Esophagus muscularis mucosa (tissue), 4 donors: ENCODE data around the gene TMCO4. TPM values are rescaled to one million over a fixed set of nuclear protein-coding genes. Genes with fewer than 3 reads are reported as not detected.
"Not testable (repeated sequence)": the region's sequence is repeated elsewhere in the genome, so short reads cannot be mapped to it uniquely, and the experiment has no call there.

ENCODE experiments used
- DNase-seq: peaks from one replicate; pipeline ENCODE4 v3.0.0-alpha.2; 2017; ENCODE audit errors: extremely low spot score
- H3K27ac ChIP-seq, 4 donors: fragments of 200-600 bp; sonication (generic); replicated peaks in 1 of 4; 1 replicate in 3 of 4; 2 replicates in 1 of 4; pipeline ENCODE4 v1.5.1; 2016 to 2019; ENCODE audit warnings: mild to moderate bottlenecking in 1 of 4
- H3K27me3 ChIP-seq, 4 donors: fragments of 200-600 bp; sonication (generic); one replicate each; pipeline versions ENCODE4 v1.5.1 to v1.6.0; 2016 to 2019
- H3K36me3 ChIP-seq, 4 donors: fragments of 200-600 bp; sonication (generic); one replicate each; pipeline ENCODE4 v1.5.1; 2016 to 2019
- H3K4me1 ChIP-seq, 4 donors: fragments of 200-600 bp; sonication (generic); one replicate each; pipeline ENCODE4 v1.5.1; 2016 to 2019
- H3K4me3 ChIP-seq, 4 donors: fragments of 200-600 bp; sonication (generic); 1 replicate in 2 of 4; 2 replicates in 2 of 4; pipeline ENCODE4 v1.5.1; 2016 to 2019; ENCODE audit warnings: mild to moderate bottlenecking in 4 of 4, moderate library complexity in 1 of 4
- H3K9me3 ChIP-seq, 4 donors: fragments of 200-600 bp; sonication (generic); 1 replicate in 3 of 4; 2 replicates in 1 of 4; pipeline ENCODE4 v1.5.1; 2016 to 2019
- EP300 ChIP-seq: sonication (generic); formaldehyde crosslinking; IDR thresholded peaks from one replicate; pipeline ENCODE4 v1.6.1; 2017; ENCODE audit warnings: antibody characterized with exemption
- POLR2A ChIP-seq: fragments of 450-650 bp; IDR thresholded peaks from one replicate; pipeline ENCODE4 v1.6.1; 2017; ENCODE audit warnings: antibody characterized with exemption, moderate library complexity, mild to moderate bottlenecking, low read depth
- POLR2AphosphoS5 ChIP-seq, 2 donors: sonication (generic); formaldehyde crosslinking; IDR thresholded peaks; one replicate each; pipeline ENCODE4 v1.6.1; 2017; ENCODE audit warnings: antibody characterized with exemption in 2 of 2
- WGBS: methylation state at CpG from one replicate; pipeline ENCODE4 v1.1.5; 2018; 5-methylcytosine and 5-hydroxymethylcytosine counted together
- intact Hi-C: fragments of 100-400 bp; cut with DNase I; formaldehyde crosslinking; loops from one replicate; pipeline ENCODE4 v1.15.1; 2023
- total RNA-seq, 4 donors: library from RNA; depleted of rRNA; stranded (reverse); fragments of >200 nt; gene quantifications; one replicate each; pipeline versions ENCODE4 v1.1.0 to v1.2.1, GENCODE V29; 2016
- TF ChIP-seq, protein P1 (sequence below), 3 experiments: fragments of 200-600 bp in 2 of 3; fragments of 450-650 bp in 1 of 3; sonication (generic) in 2 of 3; IDR thresholded peaks; one replicate each; pipeline ENCODE4 v1.5.1; 2017 to 2019; ENCODE audit warnings: antibody characterized with exemption in 3 of 3, mild to moderate bottlenecking in 2 of 3, moderate library complexity in 1 of 3

The TMCO4 gene
- total RNA-seq, 4 donors from 2014 or later: 20.8 to 34.4 (median 25.8) TPM

DNA sequence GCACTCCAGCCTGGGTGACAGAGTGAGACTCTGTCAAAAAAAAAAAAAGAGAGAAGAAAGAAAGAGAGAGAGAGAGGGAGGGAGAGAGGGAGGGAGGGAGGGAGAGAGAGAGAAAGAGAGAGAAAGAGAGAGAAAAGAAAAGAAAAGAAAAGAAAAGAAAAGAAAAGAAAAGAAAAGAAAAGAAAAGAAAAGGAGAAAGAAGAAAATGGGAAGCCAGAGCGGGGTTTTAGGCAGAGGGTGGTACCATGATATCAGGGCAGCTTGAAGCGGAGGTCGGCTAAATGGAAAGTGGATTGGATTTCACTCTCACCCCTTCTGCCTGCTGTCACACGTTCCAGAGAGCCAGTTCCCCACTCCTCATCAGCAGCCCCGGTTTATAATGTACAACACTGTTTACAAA lies 1.9 kb downstream of the TMCO4 start:
- Histone ChIP-seq H3K4me3 (no peak overlapping the region), H3K27me3 (no peaks in the 10 kb centered on the region), H3K36me3 (peaks cover 7 to 27% (median 10%) of the 10 kb centered on the region in 4 donors), H3K4me1 (peaks cover 10 to 32% (median 23%) of the 10 kb centered on the region in 4 donors), H3K27ac (peak overlapping the region in 3 of 4 donors; percentile 83 to 87 (median 86)), H3K9me3 (no peaks in the 10 kb centered on the region)
- intact Hi-C loops: no loop called here
- 83% methylated on average over 5 of the region's 5 CpGs for WGBS
- TF ChIP-seq POLR2AphosphoS5 (IDR thresholded peaks at IDR 0.05) (no peak), POLR2A (no peak), EP300 (no peak)
- TF ChIP-seq, protein P1, sequence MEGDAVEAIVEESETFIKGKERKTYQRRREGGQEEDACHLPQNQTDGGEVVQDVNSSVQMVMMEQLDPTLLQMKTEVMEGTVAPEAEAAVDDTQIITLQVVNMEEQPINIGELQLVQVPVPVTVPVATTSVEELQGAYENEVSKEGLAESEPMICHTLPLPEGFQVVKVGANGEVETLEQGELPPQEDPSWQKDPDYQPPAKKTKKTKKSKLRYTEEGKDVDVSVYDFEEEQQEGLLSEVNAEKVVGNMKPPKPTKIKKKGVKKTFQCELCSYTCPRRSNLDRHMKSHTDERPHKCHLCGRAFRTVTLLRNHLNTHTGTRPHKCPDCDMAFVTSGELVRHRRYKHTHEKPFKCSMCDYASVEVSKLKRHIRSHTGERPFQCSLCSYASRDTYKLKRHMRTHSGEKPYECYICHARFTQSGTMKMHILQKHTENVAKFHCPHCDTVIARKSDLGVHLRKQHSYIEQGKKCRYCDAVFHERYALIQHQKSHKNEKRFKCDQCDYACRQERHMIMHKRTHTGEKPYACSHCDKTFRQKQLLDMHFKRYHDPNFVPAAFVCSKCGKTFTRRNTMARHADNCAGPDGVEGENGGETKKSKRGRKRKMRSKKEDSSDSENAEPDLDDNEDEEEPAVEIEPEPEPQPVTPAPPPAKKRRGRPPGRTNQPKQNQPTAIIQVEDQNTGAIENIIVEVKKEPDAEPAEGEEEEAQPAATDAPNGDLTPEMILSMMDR (IDR thresholded peaks at IDR 0.05): no peak
- DNase-seq: no peak

DNA sequence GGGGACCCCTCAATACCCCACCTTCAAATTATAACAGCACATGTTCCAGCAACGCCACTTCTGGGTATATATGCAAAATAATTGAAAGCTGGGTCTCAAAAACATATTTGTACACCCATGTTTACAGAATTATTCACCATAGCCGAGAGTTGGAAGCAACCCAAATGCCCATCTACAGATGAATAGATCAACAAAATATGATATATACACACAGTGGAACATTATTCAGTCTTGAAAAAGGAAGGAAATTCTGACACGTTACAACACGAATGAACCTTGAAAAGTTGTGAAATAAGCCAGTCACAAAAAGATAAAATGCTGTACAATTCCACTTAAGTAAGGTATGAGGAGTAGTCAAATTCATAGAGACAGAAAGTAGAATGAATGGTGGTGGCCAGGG lies 5.1 kb downstream of the TMCO4 start:
- Histone ChIP-seq H3K27me3 (no peaks in the 10 kb centered on the region), H3K36me3 (peaks cover 10 to 47% (median 17%) of the 10 kb centered on the region in 4 donors), H3K9me3 (no peaks in the 10 kb centered on the region), H3K27ac (no peak overlapping the region), H3K4me3 (no peak overlapping the region), H3K4me1 (peaks cover 5 to 21% (median 16%) of the 10 kb centered on the region in 4 donors)
- WGBS: 88% methylated on average over 4 of the region's 4 CpGs
- TF ChIP-seq POLR2A (no peak), POLR2AphosphoS5 (IDR thresholded peaks at IDR 0.05) (no peak), EP300 (no peak)
- TF ChIP-seq, protein P1 (IDR thresholded peaks at IDR 0.05): no peak
- intact Hi-C loops: no loop called here
- no peak for DNase-seq

DNA sequence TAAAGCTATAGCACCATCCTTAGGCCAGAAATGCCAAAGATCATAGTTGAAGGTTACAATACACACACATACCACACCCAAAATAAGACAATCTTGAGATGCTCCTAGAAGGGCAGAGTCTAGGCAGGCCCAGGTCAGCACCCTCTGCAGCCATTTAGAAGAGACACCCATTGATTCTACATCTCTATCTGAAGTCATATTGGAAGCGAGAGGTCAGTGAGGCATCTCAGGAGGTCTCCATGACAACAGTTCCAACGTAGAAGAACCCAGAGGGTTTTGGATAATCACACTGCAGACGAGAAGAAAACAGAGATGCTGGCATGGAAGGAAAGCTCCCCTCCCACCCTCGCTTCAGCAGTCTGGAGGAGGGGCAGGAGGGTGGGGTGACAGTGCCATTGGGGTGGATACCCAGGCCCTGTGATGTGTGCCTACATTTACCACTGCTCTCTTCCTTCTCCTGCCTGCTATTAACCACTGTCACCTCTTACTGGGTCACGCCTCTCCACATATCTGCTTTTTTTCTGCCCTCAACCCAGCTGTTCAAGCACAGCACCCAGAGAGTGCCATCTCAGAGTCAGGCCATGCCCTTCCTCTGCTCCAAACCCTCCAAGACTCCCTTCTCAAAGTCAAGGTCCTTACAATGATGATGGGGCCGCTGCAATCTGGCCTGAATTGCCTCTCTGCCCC lies 6.2 kb downstream of the TMCO4 start:
- intact Hi-C loops: no loop called here
- H3K36me3 ChIP-seq: peaks cover 10 to 58% (median 17%) of the 10 kb centered on the region in 4 donors

DNA sequence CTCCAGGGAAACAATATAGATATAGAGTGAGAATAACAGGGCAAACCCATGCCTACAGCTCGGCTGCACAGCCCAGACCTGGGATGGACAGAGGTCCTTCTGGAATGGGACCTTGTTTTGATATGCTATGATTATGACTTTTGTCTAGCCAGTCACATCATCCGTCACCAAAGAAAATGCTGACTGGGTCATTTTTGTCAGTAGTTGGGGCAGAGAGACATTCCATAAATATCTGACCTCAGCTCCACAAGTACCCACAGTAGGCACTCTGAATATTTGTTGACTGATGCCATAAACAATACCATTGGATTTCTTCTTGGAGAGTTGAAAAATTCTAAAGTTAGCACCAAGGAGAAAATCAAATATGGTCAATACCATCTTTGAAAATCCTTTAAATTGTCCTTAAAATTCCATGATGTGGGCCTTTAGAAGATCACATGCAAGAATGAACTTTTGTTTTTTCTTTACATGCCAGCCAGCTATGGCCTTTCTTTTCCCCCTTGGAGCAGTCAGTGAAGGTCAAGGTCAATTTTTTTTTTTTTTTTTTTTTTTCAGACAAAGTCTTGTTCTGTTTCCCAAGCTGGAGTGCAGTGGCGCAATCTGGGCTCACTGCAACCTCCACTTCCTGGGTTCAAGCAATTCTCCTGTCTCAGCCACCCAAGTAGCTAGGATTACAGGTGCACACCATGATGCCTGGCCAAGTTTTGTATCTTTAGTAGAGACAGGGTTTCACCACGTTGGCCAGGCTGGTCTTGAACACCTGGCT lies 7.3 kb downstream of the TMCO4 start:
- no peaks in the 10 kb centered on the region for H3K9me3 ChIP-seq
- WGBS: 87% methylated on average over 4 of the region's 4 CpGs
- H3K4me1 ChIP-seq: peaks cover 0 to 4% (median 0%) of the 10 kb centered on the region in 4 donors
- H3K4me3 ChIP-seq: no peak overlapping the region
- intact Hi-C loops: no loop called here
- H3K27me3 ChIP-seq: no peaks in the 10 kb centered on the region
- DNase-seq: no peak
- TF ChIP-seq POLR2AphosphoS5 (IDR thresholded peaks at IDR 0.05) (no peak), EP300 (no peak), POLR2A (no peak)
- TF ChIP-seq, protein P1 (IDR thresholded peaks at IDR 0.05): no peak
- no peak overlapping the region for H3K27ac ChIP-seq
- peaks cover 10 to 68% (median 17%) of the 10 kb centered on the region in 4 donors for H3K36me3 ChIP-seq

More for the DNA sequence above, 6.2 kb downstream of the TMCO4 start:
- H3K27ac ChIP-seq: no peak overlapping the region
- H3K4me1 ChIP-seq: peaks cover 0 to 10% (median 6%) of the 10 kb centered on the region in 4 donors
- 86% methylated on average over 5 of the region's 6 CpGs for WGBS
- no peak for DNase-seq
- no peak overlapping the region for H3K4me3 ChIP-seq
- TF ChIP-seq POLR2A (no peak), EP300 (no peak), POLR2AphosphoS5 (IDR thresholded peaks at IDR 0.05) (no peak)
- TF ChIP-seq, protein P1 (IDR thresholded peaks at IDR 0.05): no peak
- no peaks in the 10 kb centered on the region for H3K27me3 ChIP-seq
- H3K9me3 ChIP-seq: no peaks in the 10 kb centered on the region

DNA sequence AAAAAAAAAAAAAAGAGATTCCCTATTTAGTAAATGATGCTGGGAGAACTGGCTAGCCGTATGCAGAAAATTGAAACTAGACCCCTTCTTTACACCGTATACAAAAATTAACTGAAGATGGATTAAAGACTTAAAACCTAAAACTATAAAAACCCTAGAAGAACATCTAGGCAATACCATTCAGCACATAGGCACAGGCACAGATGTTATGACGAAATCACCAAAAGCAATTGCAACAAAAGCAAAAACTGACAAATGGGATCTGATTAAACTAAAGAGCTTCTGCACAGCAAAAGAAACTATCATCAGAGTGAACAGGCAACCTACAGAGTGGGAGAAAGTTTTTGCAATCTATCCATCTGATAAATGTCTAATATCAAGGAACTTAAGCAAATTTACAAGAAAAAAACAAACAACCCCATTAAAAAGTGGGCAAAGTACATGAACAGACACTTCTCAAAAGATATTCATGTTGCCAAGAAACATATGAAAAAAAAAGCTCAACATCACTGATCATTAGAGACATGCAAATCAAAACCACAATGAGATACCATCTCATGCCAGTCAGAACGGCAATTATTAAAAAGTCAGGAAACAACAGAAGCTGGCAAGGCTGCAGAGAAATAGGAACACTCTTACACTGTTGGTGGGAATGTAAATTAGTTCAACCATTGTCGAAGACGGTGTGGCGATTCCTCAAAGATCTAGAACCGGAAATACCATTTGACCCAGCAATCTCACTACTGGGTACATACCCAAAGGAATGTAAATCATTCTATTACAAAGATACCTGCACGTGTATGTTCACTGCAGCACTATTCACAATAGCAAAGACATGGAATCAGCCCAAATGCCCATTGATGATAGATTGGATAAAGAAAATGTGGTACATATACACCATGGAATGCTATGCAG lies 9.4 kb downstream of the TMCO4 start:
- DNase-seq, H3K4me1 ChIP-seq, H3K9me3 ChIP-seq, H3K27me3 ChIP-seq, intact Hi-C loops, H3K4me3 ChIP-seq, H3K27ac ChIP-seq: not testable (repeated sequence)
- H3K36me3 ChIP-seq: peaks cover 16 to 79% (median 30%) of the 10 kb centered on the region in 4 donors
- 90% methylated on average over 9 of the region's 9 CpGs for WGBS
